Measurements from ENCODE around the gene SPA17. TPM values are rescaled to one million over a fixed set of nuclear protein-coding genes. Genes with fewer than 3 reads are reported as not detected.

Gene SPA17
- total RNA-seq, 1 experiment from 2014 or later, result 3.8 TPM

DNA sequence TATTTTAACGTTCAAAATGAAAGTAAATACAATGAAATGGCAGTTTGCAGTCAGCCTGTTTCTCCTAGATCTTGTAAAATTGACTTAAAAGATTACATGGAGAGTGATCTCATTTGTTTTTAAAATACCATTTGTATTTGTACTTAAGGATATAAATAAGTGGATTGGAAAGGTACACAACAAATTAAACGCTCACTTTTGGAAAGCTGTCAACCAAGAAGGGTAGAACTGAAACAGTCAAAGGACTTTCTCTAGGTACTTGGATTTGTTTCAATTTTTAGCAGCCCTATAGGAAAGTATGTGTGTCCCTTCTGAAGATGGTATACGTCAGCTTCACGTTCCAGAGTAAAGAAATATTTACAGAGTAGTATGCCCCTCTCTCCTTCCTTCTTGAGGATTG lies 43.7 kb upstream of the SPA17 start (continued):
- no peak for TF ChIP-seq SOX15 (CRISPR knock-in tag; IDR thresholded peaks at IDR 0.05)
- TF ChIP-seq GTF2I (CRISPR knock-in tag; conservative IDR thresholded peaks at IDR 0.05), result no peak
- TF ChIP-seq TP53 (CRISPR knock-in tag; IDR thresholded peaks at IDR 0.05), result no peak
- TF ChIP-seq, protein P1, sequence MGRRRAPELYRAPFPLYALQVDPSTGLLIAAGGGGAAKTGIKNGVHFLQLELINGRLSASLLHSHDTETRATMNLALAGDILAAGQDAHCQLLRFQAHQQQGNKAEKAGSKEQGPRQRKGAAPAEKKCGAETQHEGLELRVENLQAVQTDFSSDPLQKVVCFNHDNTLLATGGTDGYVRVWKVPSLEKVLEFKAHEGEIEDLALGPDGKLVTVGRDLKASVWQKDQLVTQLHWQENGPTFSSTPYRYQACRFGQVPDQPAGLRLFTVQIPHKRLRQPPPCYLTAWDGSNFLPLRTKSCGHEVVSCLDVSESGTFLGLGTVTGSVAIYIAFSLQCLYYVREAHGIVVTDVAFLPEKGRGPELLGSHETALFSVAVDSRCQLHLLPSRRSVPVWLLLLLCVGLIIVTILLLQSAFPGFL (CRISPR knock-in tag; IDR thresholded peaks at IDR 0.05; ENCODE audit: borderline replicate concordance), result no peak
- TF ChIP-seq, protein P2, sequence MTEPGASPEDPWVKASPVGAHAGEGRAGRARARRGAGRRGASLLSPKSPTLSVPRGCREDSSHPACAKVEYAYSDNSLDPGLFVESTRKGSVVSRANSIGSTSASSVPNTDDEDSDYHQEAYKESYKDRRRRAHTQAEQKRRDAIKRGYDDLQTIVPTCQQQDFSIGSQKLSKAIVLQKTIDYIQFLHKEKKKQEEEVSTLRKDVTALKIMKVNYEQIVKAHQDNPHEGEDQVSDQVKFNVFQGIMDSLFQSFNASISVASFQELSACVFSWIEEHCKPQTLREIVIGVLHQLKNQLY (CRISPR knock-in tag; IDR thresholded peaks at IDR 0.05), result no peak
- TF ChIP-seq ZNF138 (CRISPR knock-in tag; conservative IDR thresholded peaks at IDR 0.05), result no peak
- no peak for TF ChIP-seq JUN (CRISPR knock-in tag; IDR thresholded peaks at IDR 0.05)
- TF ChIP-seq OVOL2 (CRISPR knock-in tag; IDR thresholded peaks at IDR 0.05; ENCODE audit: borderline replicate concordance), result no peak
- TF ChIP-seq IRF2 (CRISPR knock-in tag; IDR thresholded peaks at IDR 0.05; ENCODE audit: borderline replicate concordance, low read depth), result no peak
- TF ChIP-seq ZNF219 (CRISPR knock-in tag; IDR thresholded peaks at IDR 0.05; ENCODE audit: borderline replicate concordance), result no peak
- TF ChIP-seq FOXK1 (CRISPR knock-in tag; IDR thresholded peaks at IDR 0.05), result no peak

DNA sequence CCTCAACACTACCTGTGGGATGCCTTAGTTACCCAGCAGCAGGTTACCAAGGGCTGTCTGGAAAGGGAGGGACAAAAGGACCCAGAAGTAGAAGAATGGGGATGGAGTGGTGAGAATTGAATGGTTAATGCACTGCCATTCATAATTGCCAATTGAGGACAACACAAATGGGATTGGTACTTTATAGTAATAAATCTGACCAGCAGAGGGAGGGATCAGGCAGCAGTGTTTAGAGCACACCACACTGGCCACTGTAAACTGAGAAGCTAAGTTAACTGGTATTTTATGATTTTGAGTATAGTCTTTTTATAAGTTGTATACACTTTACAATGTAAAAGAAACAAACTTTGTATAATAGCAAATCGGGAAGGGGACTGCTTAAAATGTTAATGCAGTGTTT lies 40.3 kb upstream of the SPA17 start:
- ChIA-PET CTCF (interaction anchor here (1.2 to 1.9 kb wide), 2 partner anchors 11 to 112 kb away, joined by 4 to 5 read pairs; partner anchors contain the start of gene TBRG1), POLR2A (no interaction called here)
- no peaks in the 10 kb centered on the region for H3K9me3 Mint-ChIP-seq
- H3K36me3 Mint-ChIP-seq, result peaks cover 51% of the 10 kb centered on the region
- ATAC-seq, result no peak
- no peak for DNase-seq (ENCODE audit: low spot score)
- no peaks in the 10 kb centered on the region for H3K27me3 Mint-ChIP-seq (ENCODE audit: low read depth)
- H3K4me3 Mint-ChIP-seq, result no peak overlapping the region
- no peak overlapping the region for H3K27ac Mint-ChIP-seq
- TF ChIP-seq NFE2L1 (CRISPR knock-in tag; IDR thresholded peaks at IDR 0.05) (no peak), ZNF138 (CRISPR knock-in tag; conservative IDR thresholded peaks at IDR 0.05) (no peak), SMAD3 (CRISPR knock-in tag; IDR thresholded peaks at IDR 0.05; ENCODE audit: borderline replicate concordance) (no peak), ZNF263 (CRISPR knock-in tag; IDR thresholded peaks at IDR 0.05; ENCODE audit: low read depth) (no peak), SOX15 (CRISPR knock-in tag; IDR thresholded peaks at IDR 0.05) (no peak), ZBTB21 (CRISPR knock-in tag; IDR thresholded peaks at IDR 0.05; ENCODE audit: borderline replicate concordance) (no peak), RELA (CRISPR knock-in tag; IDR thresholded peaks at IDR 0.05; ENCODE audit: borderline replicate concordance) (no peak), ZNF423 (CRISPR knock-in tag; IDR thresholded peaks at IDR 0.05) (no peak), TEAD4 (CRISPR knock-in tag; IDR thresholded peaks at IDR 0.05) (no peak), GABPB1 (CRISPR knock-in tag; IDR thresholded peaks at IDR 0.05) (no peak), EMX1 (CRISPR knock-in tag; IDR thresholded peaks at IDR 0.05) (no peak)
- TF ChIP-seq, protein P3, sequence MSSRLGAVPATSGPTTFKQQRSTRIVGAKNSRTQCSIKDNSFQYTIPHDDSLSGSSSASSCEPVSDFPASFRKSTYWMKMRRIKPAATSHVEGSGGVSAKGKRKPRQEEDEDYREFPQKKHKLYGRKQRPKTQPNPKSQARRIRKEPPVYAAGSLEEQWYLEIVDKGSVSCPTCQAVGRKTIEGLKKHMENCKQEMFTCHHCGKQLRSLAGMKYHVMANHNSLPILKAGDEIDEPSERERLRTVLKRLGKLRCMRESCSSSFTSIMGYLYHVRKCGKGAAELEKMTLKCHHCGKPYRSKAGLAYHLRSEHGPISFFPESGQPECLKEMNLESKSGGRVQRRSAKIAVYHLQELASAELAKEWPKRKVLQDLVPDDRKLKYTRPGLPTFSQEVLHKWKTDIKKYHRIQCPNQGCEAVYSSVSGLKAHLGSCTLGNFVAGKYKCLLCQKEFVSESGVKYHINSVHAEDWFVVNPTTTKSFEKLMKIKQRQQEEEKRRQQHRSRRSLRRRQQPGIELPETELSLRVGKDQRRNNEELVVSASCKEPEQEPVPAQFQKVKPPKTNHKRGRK (CRISPR knock-in tag; IDR thresholded peaks at IDR 0.05; ENCODE audit: borderline replicate concordance), result no peak
- H3K4me1 Mint-ChIP-seq, result peaks cover 1% of the 10 kb centered on the region; the same call in 1 of the 2 replicates

DNA sequence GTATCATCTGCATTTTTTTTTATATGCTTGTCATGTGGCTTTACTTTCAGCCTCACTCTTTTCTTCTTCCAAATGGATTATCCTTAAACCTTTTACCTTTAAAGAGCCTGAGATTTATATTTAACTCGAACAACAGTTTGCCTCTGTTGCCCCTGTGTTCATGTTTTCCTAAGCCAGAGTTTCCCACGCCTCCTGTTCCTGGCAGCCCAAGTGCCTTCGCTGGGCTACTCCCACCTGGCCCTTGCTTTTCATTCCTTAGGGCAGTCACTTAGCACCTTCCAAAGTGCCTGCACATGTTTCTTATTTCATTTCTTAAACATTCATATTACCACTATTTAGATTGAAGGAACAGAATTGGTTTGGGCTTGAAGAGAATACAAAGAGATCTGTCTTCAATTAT lies 37.8 kb upstream of the SPA17 start:
- peaks cover 6% of the 10 kb centered on the region for H3K9me3 Mint-ChIP-seq
- DNase-seq (ENCODE audit: low spot score), result no peak
- peaks cover 3% of the 10 kb centered on the region; the same call in 1 of the 2 replicates for H3K4me1 Mint-ChIP-seq
- ChIA-PET POLR2A (no interaction called here), CTCF (no interaction called here)
- no peaks in the 10 kb centered on the region for H3K27me3 Mint-ChIP-seq (ENCODE audit: low read depth)
- no peak overlapping the region for H3K4me3 Mint-ChIP-seq
- peaks cover 42% of the 10 kb centered on the region for H3K36me3 Mint-ChIP-seq
- no peak overlapping the region for H3K27ac Mint-ChIP-seq
- ATAC-seq, result no peak
- TF ChIP-seq, protein P4, sequence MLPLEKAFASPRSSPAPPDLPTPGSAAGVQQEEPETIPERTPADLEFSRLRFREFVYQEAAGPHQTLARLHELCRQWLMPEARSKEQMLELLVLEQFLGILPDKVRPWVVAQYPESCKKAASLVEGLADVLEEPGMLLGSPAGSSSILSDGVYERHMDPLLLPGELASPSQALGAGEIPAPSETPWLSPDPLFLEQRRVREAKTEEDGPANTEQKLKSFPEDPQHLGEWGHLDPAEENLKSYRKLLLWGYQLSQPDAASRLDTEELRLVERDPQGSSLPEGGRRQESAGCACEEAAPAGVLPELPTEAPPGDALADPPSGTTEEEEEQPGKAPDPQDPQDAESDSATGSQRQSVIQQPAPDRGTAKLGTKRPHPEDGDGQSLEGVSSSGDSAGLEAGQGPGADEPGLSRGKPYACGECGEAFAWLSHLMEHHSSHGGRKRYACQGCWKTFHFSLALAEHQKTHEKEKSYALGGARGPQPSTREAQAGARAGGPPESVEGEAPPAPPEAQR (CRISPR knock-in tag; IDR thresholded peaks at IDR 0.05), result no peak
- TF ChIP-seq, protein P5, sequence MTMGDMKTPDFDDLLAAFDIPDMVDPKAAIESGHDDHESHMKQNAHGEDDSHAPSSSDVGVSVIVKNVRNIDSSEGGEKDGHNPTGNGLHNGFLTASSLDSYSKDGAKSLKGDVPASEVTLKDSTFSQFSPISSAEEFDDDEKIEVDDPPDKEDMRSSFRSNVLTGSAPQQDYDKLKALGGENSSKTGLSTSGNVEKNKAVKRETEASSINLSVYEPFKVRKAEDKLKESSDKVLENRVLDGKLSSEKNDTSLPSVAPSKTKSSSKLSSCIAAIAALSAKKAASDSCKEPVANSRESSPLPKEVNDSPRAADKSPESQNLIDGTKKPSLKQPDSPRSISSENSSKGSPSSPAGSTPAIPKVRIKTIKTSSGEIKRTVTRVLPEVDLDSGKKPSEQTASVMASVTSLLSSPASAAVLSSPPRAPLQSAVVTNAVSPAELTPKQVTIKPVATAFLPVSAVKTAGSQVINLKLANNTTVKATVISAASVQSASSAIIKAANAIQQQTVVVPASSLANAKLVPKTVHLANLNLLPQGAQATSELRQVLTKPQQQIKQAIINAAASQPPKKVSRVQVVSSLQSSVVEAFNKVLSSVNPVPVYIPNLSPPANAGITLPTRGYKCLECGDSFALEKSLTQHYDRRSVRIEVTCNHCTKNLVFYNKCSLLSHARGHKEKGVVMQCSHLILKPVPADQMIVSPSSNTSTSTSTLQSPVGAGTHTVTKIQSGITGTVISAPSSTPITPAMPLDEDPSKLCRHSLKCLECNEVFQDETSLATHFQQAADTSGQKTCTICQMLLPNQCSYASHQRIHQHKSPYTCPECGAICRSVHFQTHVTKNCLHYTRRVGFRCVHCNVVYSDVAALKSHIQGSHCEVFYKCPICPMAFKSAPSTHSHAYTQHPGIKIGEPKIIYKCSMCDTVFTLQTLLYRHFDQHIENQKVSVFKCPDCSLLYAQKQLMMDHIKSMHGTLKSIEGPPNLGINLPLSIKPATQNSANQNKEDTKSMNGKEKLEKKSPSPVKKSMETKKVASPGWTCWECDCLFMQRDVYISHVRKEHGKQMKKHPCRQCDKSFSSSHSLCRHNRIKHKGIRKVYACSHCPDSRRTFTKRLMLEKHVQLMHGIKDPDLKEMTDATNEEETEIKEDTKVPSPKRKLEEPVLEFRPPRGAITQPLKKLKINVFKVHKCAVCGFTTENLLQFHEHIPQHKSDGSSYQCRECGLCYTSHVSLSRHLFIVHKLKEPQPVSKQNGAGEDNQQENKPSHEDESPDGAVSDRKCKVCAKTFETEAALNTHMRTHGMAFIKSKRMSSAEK (CRISPR knock-in tag; IDR thresholded peaks at IDR 0.05; ENCODE audit: borderline replicate concordance), result no peak
- TF ChIP-seq, protein P2 (CRISPR knock-in tag; IDR thresholded peaks at IDR 0.05), result no peak
- TF ChIP-seq SOX15 (CRISPR knock-in tag; IDR thresholded peaks at IDR 0.05) (no peak), PRRX2 (CRISPR knock-in tag; IDR thresholded peaks at IDR 0.05) (no peak), SMAD3 (CRISPR knock-in tag; IDR thresholded peaks at IDR 0.05; ENCODE audit: borderline replicate concordance) (no peak), ETV6 (CRISPR knock-in tag; IDR thresholded peaks at IDR 0.05) (no peak)

Measured in WTC11 (cell line).